HG02970 (cell line): ENCODE measurements around the gene MXD4.

Experiments
- ATAC-seq: cut with Tn5 transposase; IDR thresholded peaks from one replicate; pipeline ENCODE4 v1.9.1; 2021; ENCODE audit warnings: mild to moderate bottlenecking, moderate library complexity, moderate number of reproducible peaks; ENCODE audit not compliant: unreplicated experiment, low FRiP score

MXD4 gene

DNA sequence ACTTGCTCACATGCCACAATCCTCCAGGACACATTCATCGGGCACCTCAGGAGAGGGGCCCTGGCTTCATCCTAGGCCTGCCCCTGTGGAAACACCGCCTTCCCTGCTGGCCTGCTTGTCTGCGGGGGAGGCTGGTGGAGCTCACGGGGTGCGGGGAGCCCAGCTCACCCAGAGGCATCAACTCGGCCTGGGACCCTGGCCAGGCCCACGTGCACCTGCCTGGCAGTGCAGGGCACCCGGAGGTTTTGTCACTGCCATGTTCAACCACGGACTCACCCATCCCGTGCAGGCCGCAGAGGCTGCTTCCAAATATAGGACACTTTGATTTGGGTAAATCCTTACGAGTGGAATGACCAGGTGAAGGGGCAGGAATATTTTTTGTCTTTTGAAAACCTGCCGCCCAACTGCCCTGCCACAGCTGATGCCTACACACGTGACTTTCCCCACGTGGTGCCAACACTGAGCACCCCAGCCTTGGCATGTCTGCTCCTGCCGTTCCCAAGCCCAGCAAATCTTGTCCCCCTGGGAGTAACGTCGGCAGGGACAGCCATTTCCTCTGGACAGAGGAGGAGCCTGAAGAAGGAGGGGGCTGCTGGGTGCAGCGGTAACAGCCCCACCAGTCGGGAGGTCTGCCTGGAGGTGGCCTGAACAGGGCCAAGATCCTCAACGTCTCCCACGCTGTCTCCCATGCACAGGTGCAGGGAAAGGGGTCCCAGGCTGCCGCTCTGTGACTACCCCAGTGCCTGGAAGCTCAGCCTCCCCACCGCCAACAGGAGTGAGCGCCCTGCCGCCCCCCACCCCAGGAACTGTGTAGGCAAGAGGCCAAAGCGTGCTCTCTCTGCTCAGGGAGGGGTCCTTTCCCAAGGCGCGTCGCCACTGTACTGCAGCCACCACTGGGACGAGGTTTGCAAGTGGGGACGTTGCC, 8.5 kb downstream of the MXD4 start:
- no peak for ATAC-seq

DNA sequence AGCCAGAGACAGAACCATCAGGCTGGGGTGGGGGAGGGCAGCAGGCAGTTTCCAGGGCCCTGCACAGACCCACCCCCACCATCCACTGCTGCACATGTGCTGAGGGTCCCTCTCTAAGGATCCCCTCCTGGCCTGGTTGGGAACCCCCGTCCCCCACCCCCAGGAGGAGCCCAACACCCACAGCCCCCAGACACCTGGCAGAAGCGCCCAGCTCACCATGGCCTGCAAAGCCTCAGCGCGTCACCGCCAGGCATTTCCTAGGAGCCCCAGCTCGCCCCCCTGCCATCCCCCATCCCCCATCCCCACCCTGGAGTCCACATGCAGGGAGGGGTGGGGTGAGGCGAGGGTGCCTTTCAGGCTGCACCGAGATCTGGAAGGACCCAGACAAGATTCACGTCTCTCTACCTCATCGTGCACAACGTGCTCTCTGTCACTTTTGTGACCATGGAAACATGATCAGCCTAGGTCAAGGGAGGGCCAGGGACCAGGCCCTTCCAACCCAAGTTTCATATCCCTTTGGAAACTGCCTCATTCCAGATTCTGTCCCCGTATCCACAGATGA, 9.3 kb downstream of the MXD4 start:
- ATAC-seq: no peak

DNA sequence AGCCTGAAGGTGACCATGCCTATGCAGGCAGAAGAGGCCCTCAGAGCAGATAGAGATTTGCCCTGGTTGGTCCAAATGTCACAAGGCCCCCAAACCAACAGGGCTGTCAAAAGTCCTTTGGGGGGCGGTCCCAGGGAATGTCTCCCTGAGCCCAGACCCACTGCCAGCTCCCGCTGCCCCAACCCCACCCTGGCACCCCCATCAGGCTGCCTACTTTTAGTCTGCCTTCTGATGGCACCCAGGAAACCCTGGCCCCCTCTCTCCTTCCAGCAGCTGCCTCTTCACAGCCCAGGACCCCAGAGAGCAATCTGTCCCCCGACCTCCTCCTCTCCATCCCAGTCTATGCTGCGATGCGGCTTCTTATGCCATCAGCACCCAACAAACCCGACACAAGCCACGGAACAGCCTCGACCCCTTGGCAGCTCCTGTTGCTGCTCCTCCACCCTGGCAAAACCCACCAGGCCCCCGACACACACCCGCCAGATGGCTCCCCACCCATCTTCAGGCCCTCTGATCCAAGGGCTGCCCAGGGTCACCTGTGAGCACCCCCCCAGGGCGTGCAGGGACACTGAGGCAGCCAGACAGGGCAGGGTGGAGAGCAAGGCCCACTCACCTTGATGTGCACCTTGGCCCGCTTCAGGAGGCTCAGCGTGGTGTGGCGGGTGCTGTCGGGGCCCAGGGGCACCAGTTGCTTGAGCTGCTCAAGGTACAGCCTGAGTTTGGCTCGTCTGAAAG, 9.9 kb downstream of the MXD4 start:
- no peak for ATAC-seq

DNA sequence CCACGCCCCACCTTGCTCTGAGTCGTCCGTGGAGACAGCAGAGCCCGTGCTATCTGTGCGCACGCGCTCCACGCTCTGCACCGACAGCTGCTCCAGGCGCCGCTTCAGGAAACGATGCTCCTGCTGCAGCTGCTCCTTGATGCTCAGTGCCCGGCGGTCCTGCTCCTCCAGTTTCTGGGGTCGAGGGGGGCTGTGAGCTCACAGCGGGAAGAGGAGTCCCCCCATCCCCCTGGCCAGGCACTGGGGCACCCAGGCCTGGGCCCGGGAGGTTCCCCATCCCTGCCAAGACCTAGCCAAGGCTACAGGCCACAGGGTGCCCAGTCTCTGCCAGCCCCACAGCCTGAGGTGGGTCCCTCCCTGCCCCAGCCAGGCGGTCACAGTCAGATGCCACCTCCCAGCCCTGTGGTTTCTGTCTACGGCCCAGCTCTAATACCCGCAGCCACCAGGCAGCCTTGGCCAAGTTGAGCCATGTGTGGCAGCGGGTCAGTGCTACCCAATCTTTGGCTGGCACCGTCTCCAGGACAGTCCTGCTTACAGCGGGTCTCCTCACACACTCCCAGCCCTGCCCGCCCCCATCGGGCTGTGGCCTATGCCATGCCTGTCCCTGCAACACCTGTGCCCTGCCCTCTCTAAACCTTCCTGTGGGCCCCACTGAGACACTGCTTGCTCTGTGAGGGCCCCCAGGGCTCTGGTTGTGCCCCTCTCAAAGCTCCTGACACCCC, 10.7 kb downstream of the MXD4 start:
- ATAC-seq: no peak

DNA sequence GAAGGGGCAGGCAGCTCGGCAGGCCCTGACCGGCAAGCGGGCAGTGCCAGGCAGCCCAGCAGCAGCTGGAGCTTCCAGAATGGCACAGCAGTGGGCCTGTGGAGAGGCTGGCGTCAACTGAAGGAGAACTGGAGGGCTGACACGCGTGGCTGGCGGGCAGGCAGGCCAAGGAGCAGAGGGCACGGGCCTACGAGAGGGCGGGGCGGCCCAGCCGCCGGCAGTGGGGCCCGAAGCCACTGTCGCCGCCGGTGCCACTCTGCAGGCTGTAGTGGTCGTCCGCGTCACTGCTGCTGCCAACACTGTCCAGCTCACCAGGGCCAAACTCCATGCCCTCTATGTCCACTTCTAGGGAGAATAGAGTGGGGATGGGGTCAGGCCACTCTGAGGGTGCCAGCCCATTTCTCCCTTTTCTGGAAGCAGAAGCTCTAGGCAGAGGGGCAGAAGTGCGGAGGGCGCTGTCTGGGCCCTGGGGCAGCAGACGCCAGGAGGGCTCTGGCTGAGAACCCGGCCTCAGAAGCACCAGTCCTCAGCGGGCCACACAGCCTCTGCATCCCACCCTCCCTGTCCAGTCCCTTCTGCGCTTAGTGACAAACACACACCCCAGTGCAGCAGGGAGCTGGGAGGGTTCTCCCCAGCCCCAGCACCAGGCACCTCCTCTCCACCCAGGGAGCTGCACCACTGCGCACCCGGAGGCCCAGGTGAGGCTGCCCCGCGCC, 11.4 kb downstream of the MXD4 start:
- ATAC-seq: no peak

DNA sequence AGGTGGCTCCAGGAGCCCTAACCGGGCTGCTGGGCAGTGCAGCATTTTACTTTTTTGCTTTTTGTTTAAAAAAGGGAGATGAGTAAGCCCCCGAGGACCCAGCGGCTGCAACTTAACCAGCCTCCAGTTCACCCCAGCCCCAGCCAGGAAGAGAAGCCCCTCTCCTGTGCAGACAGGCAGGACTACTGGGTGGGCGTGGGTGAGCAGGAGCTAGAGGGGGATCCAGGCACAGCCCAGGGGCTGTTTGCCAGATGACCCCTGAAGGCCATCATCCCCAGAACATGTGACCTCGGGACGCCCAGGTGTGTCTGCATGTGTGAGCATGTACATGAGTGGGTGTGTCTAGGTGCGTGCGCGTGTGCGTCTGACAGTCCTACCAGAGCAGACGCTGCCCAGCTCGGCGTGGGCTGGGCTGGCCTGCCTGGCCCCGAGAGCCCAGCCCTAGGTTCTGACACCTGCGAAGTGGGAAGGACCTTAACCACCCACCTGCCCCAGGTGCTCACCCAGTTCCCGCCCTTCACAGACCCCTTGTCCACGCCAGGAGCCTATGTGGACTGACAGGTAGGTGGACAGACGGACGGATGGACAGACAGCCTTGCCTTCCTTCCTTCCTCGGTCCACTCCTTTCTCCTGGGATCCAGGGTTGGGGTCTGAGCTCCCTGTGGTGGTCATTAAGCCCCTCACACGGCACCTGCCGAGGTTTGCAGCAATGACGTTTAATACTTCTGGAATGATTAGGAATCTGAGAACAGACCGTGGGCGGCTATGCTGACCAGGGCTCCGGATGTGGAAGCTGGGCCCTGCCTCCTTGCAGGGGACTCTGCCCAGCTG, 12.2 kb downstream of the MXD4 start:
- ATAC-seq: no peak

DNA sequence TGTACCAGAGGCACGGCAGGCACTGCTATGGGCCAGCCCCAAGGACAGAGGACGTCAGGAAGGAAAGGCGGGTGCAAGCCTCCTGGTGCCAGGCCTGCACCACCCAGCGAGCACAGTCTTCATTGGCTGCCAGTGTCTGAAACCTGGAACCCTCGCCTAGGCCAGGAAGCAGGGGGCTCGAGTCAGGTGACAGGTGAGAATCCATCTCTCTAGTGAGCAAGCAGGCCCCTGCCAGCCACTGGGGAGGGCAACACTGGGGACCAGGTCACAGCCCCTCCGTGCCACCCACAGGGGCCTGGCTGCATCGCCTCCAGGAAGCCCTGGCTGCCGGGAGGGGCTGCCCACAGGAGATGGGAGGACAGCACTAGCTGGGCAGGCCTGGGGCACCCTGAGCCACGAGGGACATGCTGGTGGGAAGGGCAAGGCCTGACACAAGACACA, 13.1 kb downstream of the MXD4 start:
- no peak for ATAC-seq

DNA sequence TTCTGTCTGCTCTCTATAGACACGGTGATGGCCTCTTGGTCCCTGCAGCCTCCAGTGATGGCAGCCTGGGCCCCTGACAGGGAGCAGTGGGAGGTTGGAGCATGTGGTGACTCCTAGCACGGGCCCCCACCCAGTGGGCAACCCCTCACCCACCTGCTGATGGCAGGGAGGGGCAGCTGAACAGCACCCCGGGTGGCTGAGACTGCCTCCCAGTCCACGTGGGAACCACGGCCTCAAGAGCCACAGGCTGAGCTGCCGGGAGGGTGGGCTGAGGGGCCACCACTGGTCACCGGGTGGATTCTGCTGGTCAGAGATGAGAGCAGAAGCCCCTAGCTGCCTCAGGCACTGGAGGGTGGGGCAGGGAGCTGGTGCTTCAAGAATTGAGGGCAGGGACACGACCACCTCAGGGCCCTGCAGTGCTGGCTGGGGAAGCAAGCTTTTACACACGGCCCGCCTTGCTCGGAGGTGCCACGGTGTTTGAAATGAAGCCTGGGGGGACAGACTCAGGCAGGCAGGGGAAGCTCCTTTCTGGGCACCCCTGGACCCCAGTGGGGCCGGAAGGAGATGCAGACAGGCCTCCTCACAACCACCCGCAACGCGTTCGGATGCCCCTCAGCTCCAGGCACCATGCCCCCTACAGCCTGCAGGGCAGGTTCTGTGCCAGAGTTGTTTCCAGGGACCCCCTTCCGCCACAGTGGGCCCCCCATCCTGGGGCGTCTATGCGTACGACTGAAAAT, 13.7 kb downstream of the MXD4 start:
- ATAC-seq: no peak

DNA sequence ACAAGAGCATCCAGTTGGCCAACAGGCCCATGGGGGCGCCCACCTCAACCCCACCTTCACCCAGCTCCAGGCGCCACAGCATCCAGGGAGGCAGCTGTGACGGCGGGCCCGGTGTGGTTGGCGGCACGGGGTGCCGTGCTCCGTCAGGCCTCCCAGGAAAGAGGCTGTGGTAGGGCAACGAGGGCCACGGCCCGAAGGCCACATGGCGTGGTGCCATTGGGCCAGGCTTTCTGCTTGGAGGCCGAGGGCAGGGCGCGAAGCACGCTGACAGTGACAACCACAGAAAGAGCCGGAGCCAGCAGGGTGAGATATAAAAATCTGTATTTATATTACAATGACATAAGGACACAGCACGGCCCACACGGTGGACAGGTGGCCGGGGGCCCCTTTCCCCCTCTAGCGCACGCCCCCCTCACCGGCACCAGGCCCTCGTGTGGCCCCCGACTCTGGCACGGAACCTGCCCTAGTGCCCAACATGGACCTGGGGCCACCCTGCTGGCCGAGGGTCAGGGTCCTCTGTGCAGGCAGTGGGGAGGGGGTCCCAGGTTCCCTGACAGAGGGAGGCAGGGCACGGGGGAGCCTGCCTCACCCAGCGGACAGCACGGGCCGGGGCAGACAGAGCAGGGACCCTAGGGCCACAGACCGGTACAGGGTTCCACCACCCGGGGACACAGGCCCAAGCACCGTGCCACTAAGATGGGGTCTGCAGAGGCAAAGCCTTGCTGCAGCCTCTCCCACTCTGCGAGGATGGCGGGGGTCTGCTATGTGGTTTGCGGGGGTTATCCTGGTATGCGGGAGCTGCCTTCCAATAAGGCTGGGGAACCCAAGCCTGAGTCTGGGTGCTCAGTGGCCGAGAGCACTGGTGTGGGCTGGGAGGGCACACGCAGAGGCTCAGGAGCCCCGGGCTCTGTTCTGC, 14.5 kb downstream of the MXD4 start:
- ATAC-seq: no peak

DNA sequence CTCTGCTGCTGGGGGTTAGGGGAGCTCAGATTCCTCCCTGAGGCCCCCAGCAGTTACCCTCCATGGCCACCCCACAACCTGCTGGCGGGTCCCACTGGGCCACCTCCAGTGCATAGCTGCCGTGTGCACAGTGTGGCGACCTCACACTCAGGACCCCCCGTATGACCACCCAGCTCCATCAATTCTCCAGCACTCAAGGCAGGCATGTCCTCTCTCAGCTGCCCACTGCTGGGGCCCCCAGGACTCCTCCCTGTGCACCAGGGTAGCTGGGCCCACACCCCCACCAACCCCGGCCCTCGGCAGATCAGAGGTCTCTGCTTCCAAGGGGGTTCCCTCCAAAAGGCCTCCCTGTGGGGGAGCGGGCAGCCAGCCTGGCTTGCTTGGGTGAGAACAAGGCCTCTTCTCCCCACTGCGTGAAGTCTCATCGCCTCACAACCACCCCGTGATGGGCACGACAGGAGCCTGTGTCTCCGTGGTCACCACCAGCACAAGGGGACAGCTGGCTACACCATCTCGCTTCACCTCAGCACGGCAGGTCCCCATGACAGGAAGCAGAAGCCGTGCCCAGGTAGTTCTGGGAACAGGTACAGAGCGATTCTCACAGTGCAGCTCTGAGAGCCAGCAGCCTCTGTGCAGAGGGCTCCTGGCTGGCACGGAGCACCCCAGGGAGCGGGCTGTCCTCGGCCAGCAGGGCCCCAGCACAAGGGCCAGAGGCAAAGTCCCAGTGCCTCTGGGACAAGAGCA, 15.4 kb downstream of the MXD4 start:
- ATAC-seq: no peak

DNA sequence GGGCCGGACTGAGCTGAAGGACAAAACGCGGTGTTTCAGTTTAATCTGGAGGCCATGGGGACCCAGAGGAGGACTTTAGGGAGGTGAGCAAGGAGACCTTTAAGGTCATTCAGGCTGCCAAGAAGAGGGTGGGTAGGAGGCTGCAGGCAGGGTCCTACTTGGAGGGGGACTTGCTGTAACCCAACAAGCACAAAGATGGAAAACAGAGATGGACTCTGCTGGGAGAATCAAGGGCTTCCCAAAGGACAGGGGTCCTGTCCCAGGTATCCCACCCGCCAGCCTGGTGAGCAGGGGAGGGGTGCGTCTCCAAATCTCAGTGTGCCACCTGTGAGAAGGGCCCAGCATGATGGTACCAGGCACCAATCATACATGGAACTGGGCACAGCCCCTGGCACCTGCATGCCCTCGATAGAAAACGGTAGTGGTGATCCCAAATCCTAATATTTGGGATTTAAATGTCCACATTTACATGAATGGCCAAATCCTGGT, 16.1 kb downstream of the MXD4 start:
- no peak for ATAC-seq

DNA sequence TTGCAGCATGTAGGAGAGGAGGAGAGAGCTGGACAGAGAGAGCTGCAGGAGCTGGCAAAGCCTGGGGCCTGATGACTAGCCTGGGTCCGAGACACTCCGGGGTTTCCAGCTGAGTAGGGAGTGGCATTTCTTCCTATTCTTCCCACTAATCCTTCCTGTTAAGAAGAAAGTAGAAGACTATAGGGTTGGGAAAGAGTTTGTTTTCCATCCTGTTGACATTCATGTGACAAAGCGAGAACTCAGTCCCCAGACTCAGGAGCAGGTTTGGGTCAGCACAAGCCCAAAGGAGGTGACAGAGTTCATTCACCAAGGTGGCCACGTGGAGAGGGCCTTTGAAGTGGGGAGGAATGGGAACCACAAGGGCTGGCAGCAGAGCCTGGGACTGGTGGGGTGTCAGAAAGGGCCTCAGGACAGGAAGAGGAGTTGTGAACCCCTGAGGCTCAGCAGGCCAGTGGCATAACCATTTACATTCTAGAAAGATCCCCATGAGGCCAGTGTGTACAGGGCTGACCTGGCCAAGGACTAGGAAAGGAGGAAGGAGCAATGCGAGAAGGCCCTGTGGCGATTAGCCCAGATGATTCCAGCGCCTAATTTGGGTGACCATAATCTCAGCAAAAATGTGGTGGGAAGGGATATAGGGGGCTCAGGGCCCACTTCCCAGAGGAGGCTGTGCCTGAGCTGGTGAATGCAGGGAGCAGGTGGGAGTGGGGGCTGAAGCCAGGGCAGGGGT, 16.7 kb downstream of the MXD4 start:
- ATAC-seq: no peak

DNA sequence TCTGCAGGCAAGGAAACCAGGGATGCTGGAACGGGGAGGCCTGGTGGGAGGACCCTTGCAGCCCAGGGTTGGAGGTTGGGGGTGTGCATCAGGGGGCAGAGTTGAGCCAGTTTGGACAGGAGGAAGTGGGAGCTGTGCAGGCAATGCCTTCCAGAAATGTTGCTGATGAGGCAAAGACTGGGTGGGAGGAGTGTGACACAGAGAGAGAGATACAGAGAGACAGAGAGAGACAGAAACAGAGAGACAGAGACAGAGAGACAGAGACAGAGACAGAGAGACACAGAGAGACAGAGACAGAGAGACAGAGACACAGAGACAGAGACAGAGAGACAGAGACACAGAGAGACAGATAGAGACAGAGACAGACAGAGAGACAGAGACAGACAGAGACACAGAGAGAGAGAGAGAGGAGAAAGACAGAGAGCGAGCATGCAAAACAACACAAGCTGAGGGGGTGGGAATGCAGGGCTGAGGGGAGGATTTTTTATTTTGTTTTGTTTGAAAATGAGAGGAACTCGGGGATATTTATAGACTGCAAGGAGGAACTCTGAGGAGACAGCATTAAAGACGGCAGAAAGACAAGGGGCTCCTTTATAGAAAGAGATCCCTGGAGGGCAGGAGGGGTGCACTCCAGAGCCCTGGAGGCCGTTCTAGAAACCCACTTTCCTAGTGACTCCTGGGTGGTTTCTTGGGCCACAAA, 18.1 kb downstream of the MXD4 start:
- no peak for ATAC-seq

DNA sequence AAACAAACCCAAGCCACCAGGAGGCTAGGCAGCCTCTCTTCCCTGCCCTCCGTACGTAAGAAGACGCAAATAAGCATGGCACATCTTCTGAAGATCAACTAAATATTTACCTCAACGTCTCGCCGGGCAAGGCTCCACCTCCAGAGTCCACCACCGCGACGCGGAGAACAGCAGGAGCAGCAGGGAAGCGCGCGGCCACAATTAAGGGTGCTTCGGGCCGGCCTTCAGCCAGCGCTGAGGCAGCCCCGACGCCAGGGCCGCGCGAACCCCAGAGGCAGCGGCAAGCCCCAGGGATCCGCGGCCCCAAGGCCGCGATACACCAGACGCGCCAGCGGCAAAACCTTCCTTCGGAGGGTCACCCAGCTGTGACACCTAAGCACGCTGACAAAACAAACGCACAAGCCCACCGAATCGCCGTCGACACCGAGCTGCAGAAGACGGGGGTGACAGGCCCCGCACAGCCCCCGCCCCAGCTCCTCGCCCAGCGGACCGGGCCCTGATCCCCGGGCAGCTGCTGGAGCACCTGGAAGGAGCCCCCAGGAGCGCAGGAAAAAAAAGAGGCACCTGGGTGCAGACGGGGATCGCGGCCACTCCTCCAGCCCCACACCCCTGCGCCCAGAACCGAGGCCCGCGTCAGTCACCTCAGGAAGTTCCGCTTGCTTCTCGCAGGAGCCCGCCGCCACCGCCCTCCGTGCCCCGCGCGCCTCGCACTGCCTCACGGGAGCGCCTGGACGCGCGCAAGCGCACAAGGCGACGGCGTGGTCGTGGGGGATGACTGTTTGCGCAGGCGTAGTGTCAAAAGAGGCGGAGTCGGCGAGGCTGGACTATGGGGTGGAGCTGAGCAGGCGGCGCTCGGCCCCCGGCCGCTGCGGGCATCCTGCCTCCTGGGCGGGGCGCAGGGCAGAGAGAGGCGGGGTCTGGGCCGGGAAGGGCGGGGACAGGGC, 20.2 kb downstream of the MXD4 start, which contains the start of the genes HAUS3 and POLN:
Gene HAUS3 (minus strand): TSS at position 712 of the 944 bp plus-strand sequence. CDS start 1,175 bp downstream, outside the sequence.
Gene POLN (minus strand): TSS at position 712 of the 944 bp plus-strand sequence. CDS start 12,890 bp downstream, outside the sequence.
- ATAC-seq: peak; percentile 92
